ENCODE data around the gene ECM2. TPM values are rescaled to one million over a fixed set of nuclear protein-coding genes. Genes with fewer than 3 reads are reported as not detected.

ECM2 gene
- total RNA-seq, 1 experiment from 2014 or later, result not detected

GRCh38 chr9:92543972-92544371 lies 8.2 kb upstream of the ECM2 start:
- no peak overlapping the region for H3K27ac Mint-ChIP-seq (ENCODE audit: unreplicated experiment)
- intact Hi-C loops (cut with micrococcal nuclease; ENCODE audit: unreplicated experiment), result no loop called here
- no peak for DNase-seq
- no peak for TF ChIP-seq CTCF (IDR thresholded peaks at IDR 0.05; ENCODE audit: unreplicated experiment)
- no peaks in the 10 kb centered on the region for H3K9me3 Mint-ChIP-seq (ENCODE audit: low read depth, unreplicated experiment)
- no peaks in the 10 kb centered on the region for H3K27me3 Mint-ChIP-seq (ENCODE audit: unreplicated experiment)
- BruUV-seq (replicated peaks), result no TSS peak
- H3K4me1 Mint-ChIP-seq (ENCODE audit: low read depth, unreplicated experiment), result no peaks in the 10 kb centered on the region
- H3K4me3 Mint-ChIP-seq (ENCODE audit: low read depth, unreplicated experiment), result no peak overlapping the region
- CTCF ChIA-PET, result no interaction called here
- H3K36me3 Mint-ChIP-seq (ENCODE audit: insufficient read depth, unreplicated experiment), result no peaks in the 10 kb centered on the region

- Mint-ChIP-seq H3K4me1 (ENCODE audit: low read depth, unreplicated experiment) (no peaks in the 10 kb centered on the region), H3K27me3 (ENCODE audit: unreplicated experiment) (no peaks in the 10 kb centered on the region), H3K27ac (ENCODE audit: unreplicated experiment) (no peak overlapping the region), H3K4me3 (ENCODE audit: low read depth, unreplicated experiment) (no peak overlapping the region), H3K36me3 (ENCODE audit: insufficient read depth, unreplicated experiment) (no peaks in the 10 kb centered on the region), H3K9me3 (ENCODE audit: low read depth, unreplicated experiment) (no peaks in the 10 kb centered on the region)
- no peak for TF ChIP-seq CTCF (IDR thresholded peaks at IDR 0.05; ENCODE audit: unreplicated experiment)
- intact Hi-C loops (cut with micrococcal nuclease; ENCODE audit: unreplicated experiment), result no loop called here
- no TSS peak for BruUV-seq (replicated peaks)
- no peak for DNase-seq
- CTCF ChIA-PET, result no interaction called here
Measured at GRCh38 chr9:92538541-92538940, 2.8 kb upstream of the ECM2 start.

GRCh38 chr9:92534674-92535073 lies 1.1 kb downstream of the ECM2 start:
- Mint-ChIP-seq H3K36me3 (ENCODE audit: insufficient read depth, unreplicated experiment) (no peaks in the 10 kb centered on the region), H3K27ac (ENCODE audit: unreplicated experiment) (no peak overlapping the region), H3K4me1 (ENCODE audit: low read depth, unreplicated experiment) (no peaks in the 10 kb centered on the region), H3K27me3 (ENCODE audit: unreplicated experiment) (no peaks in the 10 kb centered on the region), H3K9me3 (ENCODE audit: low read depth, unreplicated experiment) (no peaks in the 10 kb centered on the region), H3K4me3 (ENCODE audit: low read depth, unreplicated experiment) (no peak overlapping the region)
- no peak for TF ChIP-seq CTCF (IDR thresholded peaks at IDR 0.05; ENCODE audit: unreplicated experiment)
- CTCF ChIA-PET, result no interaction called here
- intact Hi-C loops (cut with micrococcal nuclease; ENCODE audit: unreplicated experiment), result no loop called here
- DNase-seq, result no peak
- BruUV-seq (replicated peaks), result no TSS peak

GRCh38 chr9:92534204-92534603 lies 1.6 kb downstream of the ECM2 start:
- intact Hi-C loops (cut with micrococcal nuclease; ENCODE audit: unreplicated experiment), result no loop called here
- no peaks in the 10 kb centered on the region for H3K27me3 Mint-ChIP-seq (ENCODE audit: unreplicated experiment)
- no peaks in the 10 kb centered on the region for H3K4me1 Mint-ChIP-seq (ENCODE audit: low read depth, unreplicated experiment)
- DNase-seq, result no peak
- H3K9me3 Mint-ChIP-seq (ENCODE audit: low read depth, unreplicated experiment), result no peaks in the 10 kb centered on the region
- no peak overlapping the region for H3K27ac Mint-ChIP-seq (ENCODE audit: unreplicated experiment)
- H3K36me3 Mint-ChIP-seq (ENCODE audit: insufficient read depth, unreplicated experiment), result no peaks in the 10 kb centered on the region
- no peak overlapping the region for H3K4me3 Mint-ChIP-seq (ENCODE audit: low read depth, unreplicated experiment)
- TF ChIP-seq CTCF (IDR thresholded peaks at IDR 0.05; ENCODE audit: unreplicated experiment), result no peak
- CTCF ChIA-PET, result interaction anchor here (0.7 kb wide), 1 partner anchor 1115 kb away, joined by 3 read pairs; no protein-coding TSS in a partner anchor
- BruUV-seq (replicated peaks), result no TSS peak

Measured in Calu3 (cell line).